Kidney (tissue), 14 donors: ENCODE results near the gene PKMYT1. TPM values are rescaled to one million over a fixed set of nuclear protein-coding genes. Genes with fewer than 3 reads are reported as not detected.

Experiments used
- DNase-seq, 5 donors: peaks; one replicate each; pipeline ENCODE4 v3.0.0-alpha.2; 2013 to 2020
- FAIRE-seq: peaks from 2 replicates; lab custom pipeline; 2012; peaks lifted over from hg19 to GRCh38; lab: Jason Lieb, UNC
- H3K27ac ChIP-seq, 2 donors: one replicate each; pipeline ENCODE4 v1.7.0; 2013; ENCODE audit warnings: low read depth in 2 of 2, low read length in 2 of 2, inconsistent platforms in 1 of 2
- H3K27me3 ChIP-seq: one replicate; pipeline ENCODE4 v1.7.1; 2013; ENCODE audit warnings: low read length, inconsistent platforms; ENCODE audit not compliant: control insufficient read depth, insufficient read depth
- H3K36me3 ChIP-seq, 3 donors: one replicate each; pipeline versions ENCODE4 v1.7.0 to v1.7.1; 2013; ENCODE audit warnings: low read length in 3 of 3, control low read depth in 1 of 3, inconsistent platforms in 1 of 3; ENCODE audit not compliant: insufficient read depth in 3 of 3, control insufficient read depth in 2 of 3
- H3K4me1 ChIP-seq, 3 donors: one replicate each; pipeline versions ENCODE4 v1.7.0 to v1.7.1; 2013; ENCODE audit warnings: low read length in 3 of 3, inconsistent platforms in 1 of 3, low read depth in 1 of 3; ENCODE audit not compliant: control insufficient read depth in 2 of 3, insufficient read depth in 2 of 3
- H3K4me3 ChIP-seq, 3 donors: one replicate each; pipeline versions ENCODE4 v1.7.0 to v1.8.1; 2013; ENCODE audit warnings: low read length in 3 of 3, control low read depth in 1 of 3, inconsistent platforms in 1 of 3
- H3K9ac ChIP-seq, 3 donors: one replicate each; pipeline versions ENCODE4 v1.7.0 to v1.7.1; 2013; ENCODE audit warnings: low read length in 3 of 3, control low read depth in 1 of 3, inconsistent platforms in 1 of 3
- H3K9me3 ChIP-seq, 3 donors: one replicate each; pipeline versions ENCODE4 v1.7.0 to v1.7.1; 2013; ENCODE audit warnings: low read length in 3 of 3, control low read depth in 1 of 3, inconsistent platforms in 1 of 3; ENCODE audit not compliant: control insufficient read depth in 2 of 3, insufficient read depth in 1 of 3
- intact Hi-C: fragments of 100-400 bp; cut with DNase I; formaldehyde crosslinking; loops from one replicate; pipeline ENCODE4 v1.11.1; 2022
- polyA plus RNA-seq: library from polyadenylated mRNA; stranded (reverse); fragments of 350-450 nt; fragmentation: Illumina TruSeq; extraction: RNeasy Lipid Tissue Mini Kit (QIAGEN cat#74804); gene quantifications from one replicate; pipeline ENCODE4 v1.2.3, GENCODE V29; 2014; ENCODE audit warnings: low read depth, low replicate concordance; ENCODE audit not compliant: insufficient read depth
- total RNA-seq: library from RNA; stranded (reverse); fragmentation: NEBNext Ultra II Directional; extraction: Animal tissue kit (Norgen Biotek cat#: 25700); gene quantifications from one replicate; pipeline ENCODE4 v1.2.1, GENCODE V29; 2021
- TF ChIP-seq, protein P1 (sequence below): IDR thresholded peaks from 3 replicates; pipeline ENCODE4 v1.5.1; 2012; ENCODE audit warnings: mild to moderate bottlenecking, moderate library complexity, borderline replicate concordance; ENCODE audit not compliant: insufficient read depth; ENCODE audit errors: extremely low read depth
- donor health status: control.
- donor health status: control.
- donor health status: control.
- donor health status: control.
- donor health status: control.
- donor health status: DM: yes; HTN: yes; CAD: no.
- donor health status: Normal renal cell carcinoma (clear cell type).

PKMYT1 gene
- total and polyA plus RNA-seq, 2 donors from 2014 or later = 0.97 to 2.2 TPM

DNA sequence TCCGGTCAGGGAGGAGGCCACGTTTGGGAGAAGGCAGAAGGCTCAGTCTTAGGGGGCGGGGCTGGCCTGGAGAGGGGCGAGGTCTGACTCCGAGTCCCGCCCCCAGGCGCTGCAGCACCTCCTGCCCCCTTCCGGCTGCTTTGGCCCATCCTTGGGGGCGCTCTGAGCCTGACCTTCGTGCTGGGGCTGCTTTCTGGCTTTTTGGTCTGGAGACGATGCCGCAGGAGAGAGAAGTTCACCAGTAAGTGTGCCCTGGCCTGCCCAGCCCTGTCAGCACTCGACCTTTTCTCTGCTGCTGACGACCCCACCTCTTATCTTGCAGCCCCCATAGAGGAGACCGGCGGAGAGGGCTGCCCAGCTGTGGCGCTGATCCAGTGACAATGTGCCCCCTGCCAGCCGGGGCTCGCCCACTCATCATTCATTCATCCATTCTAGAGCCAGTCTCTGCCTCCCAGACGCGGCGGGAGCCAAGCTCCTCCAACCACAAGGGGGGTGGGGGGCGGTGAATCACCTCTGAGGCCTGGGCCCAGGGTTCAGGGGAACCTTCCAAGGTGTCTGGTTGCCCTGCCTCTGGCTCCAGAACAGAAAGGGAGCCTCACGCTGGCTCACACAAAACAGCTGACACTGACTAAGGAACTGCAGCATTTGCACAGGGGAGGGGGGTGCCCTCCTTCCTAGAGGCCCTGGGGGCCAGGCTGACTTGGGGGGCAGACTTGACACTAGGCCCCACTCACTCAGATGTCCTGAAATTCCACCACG, 41.4 kb upstream of the PKMYT1 start:
- peaks cover 4% of the 10 kb centered on the region for H3K27me3 ChIP-seq
- TF ChIP-seq, protein P1, sequence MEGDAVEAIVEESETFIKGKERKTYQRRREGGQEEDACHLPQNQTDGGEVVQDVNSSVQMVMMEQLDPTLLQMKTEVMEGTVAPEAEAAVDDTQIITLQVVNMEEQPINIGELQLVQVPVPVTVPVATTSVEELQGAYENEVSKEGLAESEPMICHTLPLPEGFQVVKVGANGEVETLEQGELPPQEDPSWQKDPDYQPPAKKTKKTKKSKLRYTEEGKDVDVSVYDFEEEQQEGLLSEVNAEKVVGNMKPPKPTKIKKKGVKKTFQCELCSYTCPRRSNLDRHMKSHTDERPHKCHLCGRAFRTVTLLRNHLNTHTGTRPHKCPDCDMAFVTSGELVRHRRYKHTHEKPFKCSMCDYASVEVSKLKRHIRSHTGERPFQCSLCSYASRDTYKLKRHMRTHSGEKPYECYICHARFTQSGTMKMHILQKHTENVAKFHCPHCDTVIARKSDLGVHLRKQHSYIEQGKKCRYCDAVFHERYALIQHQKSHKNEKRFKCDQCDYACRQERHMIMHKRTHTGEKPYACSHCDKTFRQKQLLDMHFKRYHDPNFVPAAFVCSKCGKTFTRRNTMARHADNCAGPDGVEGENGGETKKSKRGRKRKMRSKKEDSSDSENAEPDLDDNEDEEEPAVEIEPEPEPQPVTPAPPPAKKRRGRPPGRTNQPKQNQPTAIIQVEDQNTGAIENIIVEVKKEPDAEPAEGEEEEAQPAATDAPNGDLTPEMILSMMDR = peak; percentile 22
- FAIRE-seq = no peak

DNA sequence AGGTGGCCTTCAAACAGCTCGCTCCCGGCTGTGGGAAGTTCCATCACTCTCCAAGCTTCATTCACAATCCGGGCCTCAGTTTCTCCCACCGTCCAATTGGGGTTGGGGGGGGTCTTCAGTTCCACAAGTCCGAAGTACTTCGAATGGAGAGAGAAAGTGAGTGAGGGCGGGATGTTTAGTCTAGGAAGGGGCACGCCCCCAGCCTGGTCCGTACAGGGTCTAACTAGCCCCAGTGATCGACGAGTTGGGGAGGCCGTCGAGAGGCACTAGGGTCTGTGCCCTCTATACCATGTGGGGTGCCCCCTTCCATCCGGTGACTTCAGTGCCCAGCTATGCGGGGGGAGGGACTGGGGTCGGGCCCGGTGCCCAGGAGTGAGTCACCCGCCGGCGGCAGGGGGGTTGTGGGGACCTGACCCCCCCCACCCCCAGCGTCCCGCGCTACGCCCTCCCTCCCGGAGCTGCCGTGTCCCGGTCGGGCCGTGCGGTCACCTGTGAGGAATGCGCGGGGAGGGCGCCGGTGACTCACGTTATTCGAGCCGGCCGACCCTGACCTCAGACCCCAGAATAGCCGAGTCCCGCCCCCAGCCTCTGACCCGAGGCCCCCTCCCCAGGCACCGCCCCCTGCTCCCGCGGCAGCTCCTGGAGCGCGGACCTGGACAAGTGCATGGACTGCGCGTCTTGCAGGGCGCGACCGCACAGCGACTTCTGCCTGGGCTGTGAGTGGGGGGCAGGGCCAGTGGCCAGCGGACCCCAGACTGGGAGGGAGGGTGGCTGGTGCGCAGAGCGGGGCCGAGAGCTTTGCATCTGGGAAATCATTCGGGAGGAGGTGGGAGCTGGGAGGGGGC, 40.6 kb upstream of the PKMYT1 start:
- TF ChIP-seq, protein P1 = no peak
- intact Hi-C loops = no loop called here
- H3K4me3 ChIP-seq = peak overlapping the region; percentile 53 to 90 (median 76)
- peaks cover 4% of the 10 kb centered on the region for H3K27me3 ChIP-seq
- peaks cover 0 to 23% (median 19%) of the 10 kb centered on the region in 3 donors for H3K4me1 ChIP-seq
- FAIRE-seq (no peak), DNase-seq (peak; percentile 83 to 97 (median 89))
- H3K27ac ChIP-seq = peak overlapping the region; percentile 94 to 98
- no peaks in the 10 kb centered on the region for H3K36me3 ChIP-seq
- no peaks in the 10 kb centered on the region for H3K9me3 ChIP-seq
- H3K9ac ChIP-seq = peak overlapping the region; percentile 27 to 98 (median 92)

More for the DNA sequence above, 41.4 kb upstream of the PKMYT1 start:
- peaks cover 2 to 5% (median 3%) of the 10 kb centered on the region in 3 donors for H3K36me3 ChIP-seq
- intact Hi-C loops = no loop called here
- H3K9me3 ChIP-seq = no peaks in the 10 kb centered on the region
- H3K27ac ChIP-seq = peak overlapping the region; percentile 94 to 98
- peaks cover 0 to 23% (median 19%) of the 10 kb centered on the region in 3 donors for H3K4me1 ChIP-seq
- peak; percentile 78 to 94 (median 85) for DNase-seq
- peak overlapping the region in 2 of 3 donors; percentile 50 to 89 for H3K9ac ChIP-seq
- peak overlapping the region in 2 of 3 donors; percentile 44 to 90 for H3K4me3 ChIP-seq

DNA sequence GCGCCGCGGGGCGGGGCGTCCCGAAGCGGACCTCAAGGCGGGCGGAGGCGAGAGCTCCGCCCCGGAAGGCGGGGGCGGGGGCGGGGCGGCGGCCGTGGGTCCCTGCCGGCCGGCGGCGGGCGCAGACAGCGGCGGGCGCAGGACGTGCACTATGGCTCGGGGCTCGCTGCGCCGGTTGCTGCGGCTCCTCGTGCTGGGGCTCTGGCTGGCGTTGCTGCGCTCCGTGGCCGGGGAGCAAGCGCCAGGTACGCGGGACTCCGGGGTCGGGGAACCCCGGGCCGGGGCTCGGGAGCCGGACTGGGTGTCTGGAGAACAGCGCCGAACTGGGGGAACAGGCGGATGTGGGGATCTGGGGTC, 40.0 kb upstream of the PKMYT1 start, which contains the start of gene TNFRSF12A:
TSS of gene TNFRSF12A (plus strand) at position 122 of the 357 bp plus-strand sequence. CDS start at position 152, 30 bp downstream.
- peaks cover 4% of the 10 kb centered on the region for H3K27me3 ChIP-seq
- peak within 1 kb of the TSS; percentile 94 to 98 for H3K27ac ChIP-seq
- peak within 1 kb of the TSS; percentile 27 to 98 (median 92) for H3K9ac ChIP-seq
- DNase-seq (peak; percentile 84 to 93 (median 90)), FAIRE-seq (no peak)
- no peaks in the 10 kb centered on the region for H3K9me3 ChIP-seq
- intact Hi-C loops = no loop called here
- peak within 1 kb of the TSS; percentile 53 to 90 (median 76) for H3K4me3 ChIP-seq
- TF ChIP-seq, protein P1 = peak; percentile 9
- H3K4me1 ChIP-seq = peaks cover 0 to 23% (median 19%) of the 10 kb centered on the region in 3 donors
- no peaks in the 10 kb centered on the region for H3K36me3 ChIP-seq
